HS-27A (cell line): ENCODE data around the gene INPP1.
"Not testable (repeated sequence)": the region's sequence is repeated elsewhere in the genome, so short reads cannot be mapped to it uniquely, and the experiment has no call there.

ENCODE experiments used
- DNase-seq: peaks from one replicate; pipeline ENCODE4 v3.0.0-alpha.2; 2012; ENCODE audit warnings: low read depth, missing footprints

The INPP1 gene

GRCh38 chr2:190343536-190344275 lies at the start of gene INPP1:
Gene INPP1, plus strand, starts transcription at chr2:190343589. Its CDS starts 16,514 bp downstream, at chr2:190360103.
- DNase-seq: no peak

- not testable (repeated sequence) for DNase-seq
Measured at GRCh38 chr2:190297880-190298279, 45.5 kb upstream of the INPP1 start.

GRCh38 chr2:190301032-190301431 lies 42.4 kb upstream of the INPP1 start:
- DNase-seq: no peak

- no peak for DNase-seq
Measured at GRCh38 chr2:190302052-190302451, 41.3 kb upstream of the INPP1 start.

- no peak for DNase-seq
Measured at GRCh38 chr2:190303647-190304046, 39.7 kb upstream of the INPP1 start.

GRCh38 chr2:190304404-190304803 lies 39.0 kb upstream of the INPP1 start:
- DNase-seq: no peak

GRCh38 chr2:190308031-190308430 lies 35.4 kb upstream of the INPP1 start:
- DNase-seq: no peak

- no peak for DNase-seq
Measured at GRCh38 chr2:190311893-190312634, 31.3 kb upstream of the INPP1 start.

- DNase-seq: not testable (repeated sequence)
Measured at GRCh38 chr2:190312635-190313025, 30.8 kb upstream of the INPP1 start.

GRCh38 chr2:190313880-190314279 lies 29.5 kb upstream of the INPP1 start:
- DNase-seq: no peak

GRCh38 chr2:190315273-190315672 lies 28.1 kb upstream of the INPP1 start:
- DNase-seq: no peak

- no peak for DNase-seq
Measured at GRCh38 chr2:190318514-190318913, 24.9 kb upstream of the INPP1 start.

- DNase-seq: no peak
Measured at GRCh38 chr2:190318931-190319554, 24.3 kb upstream of the INPP1 start.

- peak; percentile 91 for DNase-seq
Measured at GRCh38 chr2:190319555-190320498, 23.6 kb upstream of the INPP1 start, which contains the start of gene HIBCH. Gene HIBCH, minus strand, starts transcription at chr2:190319826. Its CDS starts 76 bp downstream, at chr2:190319750.

GRCh38 chr2:190320696-190321095 lies 22.7 kb upstream of the INPP1 start:
- DNase-seq: no peak

- no peak for DNase-seq
Measured at GRCh38 chr2:190323406-190323805, 20.0 kb upstream of the INPP1 start.

GRCh38 chr2:190325588-190325987 lies 17.8 kb upstream of the INPP1 start:
- DNase-seq: no peak

- no peak for DNase-seq
Measured at GRCh38 chr2:190327867-190328572, 15.4 kb upstream of the INPP1 start.

GRCh38 chr2:190328573-190329147 lies 14.7 kb upstream of the INPP1 start:
- DNase-seq: no peak

GRCh38 chr2:190333395-190333794 lies 10.0 kb upstream of the INPP1 start:
- no peak for DNase-seq

GRCh38 chr2:190333928-190334327 lies 9.5 kb upstream of the INPP1 start:
- DNase-seq: no peak
